Heart right ventricle (tissue), 16 donors: ENCODE data around the gene INPP5A. TPM values are rescaled to one million over a fixed set of nuclear protein-coding genes. Genes with fewer than 3 reads are reported as not detected.
A peak's percentile ranks its signal among the peaks of the same experiment; 100 is the strongest.

ENCODE experiments used
- ATAC-seq, 8 donors: fragments of 200-7000 bp; cut with Tn5 transposase; one replicate each; pipeline ENCODE4 v1.9.1; 2020; ENCODE audit warnings: mild to moderate bottlenecking in 8 of 8, moderate library complexity in 8 of 8, moderate number of reproducible peaks in 1 of 8
- DNase-seq, 2 donors: peaks; one replicate each; pipeline ENCODE4 v3.0.0-alpha.2; 2020
- H3K27ac ChIP-seq, 10 donors: fragments of 200-600 bp; sonication (generic) in 2 of 10; one replicate each; pipeline versions ENCODE4 v1.5.0 to v1.8.0; 2020 to 2022; ENCODE audit warnings: mild to moderate bottlenecking in 3 of 10
- H3K27me3 ChIP-seq, 7 donors: fragments of 200-600 bp; one replicate each; pipeline ENCODE4 v1.8.0; 2021 to 2022; ENCODE audit warnings: mild to moderate bottlenecking in 2 of 7
- H3K36me3 ChIP-seq, 9 donors: fragments of 200-600 bp; sonication (generic) in 1 of 9; one replicate each; pipeline versions ENCODE4 v1.5.0 to v1.8.0; 2020 to 2022; ENCODE audit warnings: mild to moderate bottlenecking in 2 of 9
- H3K4me1 ChIP-seq, 9 donors: fragments of 200-600 bp; sonication (generic) in 1 of 9; one replicate each; pipeline versions ENCODE4 v1.5.0 to v1.8.0; 2020 to 2022; ENCODE audit warnings: mild to moderate bottlenecking in 4 of 9
- H3K4me3 ChIP-seq, 10 donors: fragments of 200-600 bp; sonication (generic) in 2 of 10; one replicate each; pipeline versions ENCODE4 v1.5.0 to v1.8.0; 2020 to 2022; ENCODE audit warnings: mild to moderate bottlenecking in 7 of 10, moderate library complexity in 2 of 10
- H3K9me3 ChIP-seq, 11 donors: fragments of 200-600 bp in 10 of 11; sonication (generic) in 2 of 11; one replicate each; pipeline versions ENCODE4 v1.5.0 to v1.8.0; 2013 to 2022; ENCODE audit warnings: mild to moderate bottlenecking in 2 of 11, control low read depth in 1 of 11, moderate library complexity in 1 of 11
- CTCF ChIP-seq, 9 donors: fragments of 200-600 bp; sonication (generic) in 2 of 9; IDR thresholded peaks; one replicate each; pipeline versions ENCODE4 v1.5.0 to v1.8.0; 2021 to 2022; ENCODE audit warnings: antibody characterized with exemption in 9 of 9, mild to moderate bottlenecking in 5 of 9, moderate library complexity in 1 of 9
- WGBS, 2 donors: extraction: QIAGEN DNeasy Blood & Tissue Kit; methylation state at CpG; one replicate each; pipeline ENCODE4 v1.1.7; 2013; ENCODE audit warnings: inconsistent platforms in 1 of 2; 5-methylcytosine and 5-hydroxymethylcytosine counted together
- intact Hi-C, 10 donors: fragments of 100-400 bp; cut with DNase I; formaldehyde crosslinking; loops; one replicate each; pipeline versions ENCODE4 v1.11.1 to v1.14.2; 2022
- polyA plus RNA-seq, 2 donors: library from polyadenylated mRNA; stranded (reverse); fragments of 200-250 nt; gene quantifications; one replicate each; pipeline ENCODE4 v1.2.3, GENCODE V29; 2013
- total RNA-seq, 10 donors: library from RNA; stranded (reverse); fragmentation: NEBNext Ultra II Directional in 3 of 10; extraction: Animal tissue kit (Norgen Biotek cat#: 25700) in 3 of 10; gene quantifications; one replicate each; pipeline versions ENCODE4 v1.2.1 to v1.2.4, GENCODE V29; 2021 to 2023
- donor health status: Arrhythmogenic right ventricular cardiomyopathy.
- donor health status: ischemic (EF 13 %, LVEDD 7.1; RV severe dilation, severe dysfunction).
- donor health status: healthy with polysubstance abuse.
- donor health status: DM: no; HTN: yes; CAD: no.
- donor health status: DM: no; HTN: no; CAD: no.
- donor health status: ischemic (EF 25% LVEDD 6.9; RV normal size, moderate dysfunction).
- donor health status: ischemic (EF 25% LVEDD 5.7; RV mildly dilated, moderate dysfunction).
- donor health status: healthy.
- donor health status: DM: yes; HTN: yes; CAD: no.
- donor health status: Ischemic cardiomyopathy.
- donor health status: ischemic (EF 35%, LVEDD 5.7; RV mildly dilated, moderate dysfunction).
- donor health status: nonischemic (EF 11% LVEDD 7.7; RV severe dilation, severe dysfunction).
- donor health status: DM: yes; HTN: yes; CAD: no.
- donor health status: PGD.
- donor health status: ischemic (EF 29% LVEDD 5.4; RV normal size, mild dysfunction).
- donor health status: nonischemic (EF 23%, LVEDD 6.1; RV moderate dilation, normal function).

INPP5A gene
- total and polyA plus RNA-seq, 12 donors, result 30.4 to 122 (median 106) TPM

- 67 to 69% methylated on average over 47 to 48 of the region's 48 CpGs for WGBS, 2 donors
- Histone ChIP-seq H3K4me1 (peaks cover 0 to 13% (median 0%) of the 10 kb centered on the region in 9 donors), H3K27me3 (no peaks in the 10 kb centered on the region), H3K36me3 (peaks cover 0 to 67% (median 18%) of the 10 kb centered on the region in 9 donors), H3K4me3 (no peak overlapping the region), H3K27ac (no peak overlapping the region), H3K9me3 (no peaks in the 10 kb centered on the region)
- peak in 4 of 8 donors; percentile 30 to 42 (median 34) for ATAC-seq
- peak; percentile 35 to 61 for DNase-seq
- intact Hi-C loops, result loop anchor here in 5 of 10 donors (5.0 to 10.0 kb wide), 4 partner anchors 82 to 467 kb away; partner anchors contain the start of gene NKX6-2 (in 2 of the 5)
- peak; percentile 79 to 96 (median 90) for TF ChIP-seq CTCF (IDR thresholded peaks at IDR 0.05)
These were observed 117.4 kb downstream of the INPP5A start for GRCh38 chr10:132654708-132655661.

- 90% methylated on average over 8 of the region's 8 CpGs for WGBS, 2 donors
- H3K9me3 ChIP-seq, result no peaks in the 10 kb centered on the region
- TF ChIP-seq CTCF (IDR thresholded peaks at IDR 0.05), result no peak
- intact Hi-C loops, result loop anchor here in 5 of 10 donors (5.0 to 10.0 kb wide), 4 partner anchors 82 to 467 kb away; partner anchors contain the start of gene NKX6-2 (in 2 of the 5)
- no peak overlapping the region for H3K4me3 ChIP-seq
- no peak for DNase-seq
- peaks cover 0 to 13% (median 0%) of the 10 kb centered on the region in 9 donors for H3K4me1 ChIP-seq
- H3K36me3 ChIP-seq, result peaks cover 0 to 66% (median 13%) of the 10 kb centered on the region in 9 donors
- no peak for ATAC-seq
- no peak overlapping the region for H3K27ac ChIP-seq
- no peaks in the 10 kb centered on the region for H3K27me3 ChIP-seq
These were observed 118.1 kb downstream of the INPP5A start for GRCh38 chr10:132655735-132656134.

- no peak for TF ChIP-seq CTCF (IDR thresholded peaks at IDR 0.05)
- peaks cover 0 to 13% (median 0%) of the 10 kb centered on the region in 9 donors for H3K4me1 ChIP-seq
- ATAC-seq (no peak), DNase-seq (no peak)
- H3K4me3 ChIP-seq, result no peak overlapping the region
- intact Hi-C loops, result loop anchor here in 5 of 10 donors (5.0 to 10.0 kb wide), 4 partner anchors 81 to 466 kb away; partner anchors contain the start of gene NKX6-2 (in 2 of the 5)
- 79 to 87% methylated on average over 17 to 18 of the region's 18 CpGs for WGBS, 2 donors
- H3K27me3 ChIP-seq, result no peaks in the 10 kb centered on the region
- H3K36me3 ChIP-seq, result peaks cover 0 to 62% (median 11%) of the 10 kb centered on the region in 9 donors
- no peak overlapping the region for H3K27ac ChIP-seq
- peaks cover 0 to 6% (median 0%) of the 10 kb centered on the region in 11 donors for H3K9me3 ChIP-seq
These were observed 118.9 kb downstream of the INPP5A start for GRCh38 chr10:132656283-132657126.
